GM12864 (cell line): ENCODE measurements around the gene PDXP.

Source experiments
- DNase-seq: peaks from one replicate; pipeline ENCODE4 v3.0.0-alpha.2; 2011; ENCODE audit warnings: low read depth
- H3K4me3 ChIP-seq: 2 replicates; pipeline ENCODE4 v1.5.1; 2011; ENCODE audit warnings: mild to moderate bottlenecking, low read depth, low read length, control low read depth
- TF ChIP-seq, protein P1 (sequence below): IDR thresholded peaks from 2 replicates; pipeline ENCODE4 v1.5.1; 2011; ENCODE audit warnings: low read depth, mild to moderate bottlenecking, moderate library complexity, low read length, control low read depth, inconsistent platforms; ENCODE audit errors: missing control alignments

Gene PDXP

DNA sequence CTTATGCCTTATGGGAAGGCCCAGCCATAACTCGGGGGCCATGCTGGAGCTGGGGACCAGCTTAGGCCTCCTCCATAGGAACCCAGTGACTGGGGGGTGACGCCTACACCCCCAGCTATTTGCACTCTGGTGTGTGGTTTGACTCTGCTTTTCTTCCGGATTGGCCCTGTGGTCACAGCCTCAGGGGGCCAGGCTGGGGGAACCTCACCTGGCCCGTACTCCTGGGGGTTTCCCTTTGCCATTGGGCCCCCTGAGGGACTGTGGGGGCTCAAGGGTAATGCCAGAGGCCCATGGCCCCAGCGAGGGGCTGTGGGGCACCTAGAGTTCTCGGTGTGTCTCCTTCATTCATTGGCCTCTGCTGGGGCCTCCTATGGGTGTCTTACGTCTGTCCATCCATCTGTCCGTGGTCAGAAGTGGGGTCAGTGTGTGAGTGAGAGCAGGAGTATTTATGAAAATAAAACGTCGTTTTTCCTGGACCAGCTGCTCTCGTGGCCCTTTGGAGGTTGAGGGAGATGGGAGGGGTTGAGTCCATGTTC is 25.4 kb upstream of the PDXP start:
- H3K4me3 ChIP-seq = no peak overlapping the region

GRCh38 chr22:37633625-37634416 is 24.7 kb upstream of the PDXP start:
- TF ChIP-seq, protein P1, sequence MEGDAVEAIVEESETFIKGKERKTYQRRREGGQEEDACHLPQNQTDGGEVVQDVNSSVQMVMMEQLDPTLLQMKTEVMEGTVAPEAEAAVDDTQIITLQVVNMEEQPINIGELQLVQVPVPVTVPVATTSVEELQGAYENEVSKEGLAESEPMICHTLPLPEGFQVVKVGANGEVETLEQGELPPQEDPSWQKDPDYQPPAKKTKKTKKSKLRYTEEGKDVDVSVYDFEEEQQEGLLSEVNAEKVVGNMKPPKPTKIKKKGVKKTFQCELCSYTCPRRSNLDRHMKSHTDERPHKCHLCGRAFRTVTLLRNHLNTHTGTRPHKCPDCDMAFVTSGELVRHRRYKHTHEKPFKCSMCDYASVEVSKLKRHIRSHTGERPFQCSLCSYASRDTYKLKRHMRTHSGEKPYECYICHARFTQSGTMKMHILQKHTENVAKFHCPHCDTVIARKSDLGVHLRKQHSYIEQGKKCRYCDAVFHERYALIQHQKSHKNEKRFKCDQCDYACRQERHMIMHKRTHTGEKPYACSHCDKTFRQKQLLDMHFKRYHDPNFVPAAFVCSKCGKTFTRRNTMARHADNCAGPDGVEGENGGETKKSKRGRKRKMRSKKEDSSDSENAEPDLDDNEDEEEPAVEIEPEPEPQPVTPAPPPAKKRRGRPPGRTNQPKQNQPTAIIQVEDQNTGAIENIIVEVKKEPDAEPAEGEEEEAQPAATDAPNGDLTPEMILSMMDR = no peak
- DNase-seq = peak; percentile 59
- peak overlapping the region; percentile 30 for H3K4me3 ChIP-seq

More for the DNA sequence above, 25.4 kb upstream of the PDXP start:
- peak; percentile 72 for DNase-seq
- TF ChIP-seq, protein P1 = no peak

GRCh38 chr22:37634417-37634924 is 24.1 kb upstream of the PDXP start:
- no peak for DNase-seq
- peak overlapping the region; percentile 30 for H3K4me3 ChIP-seq
- TF ChIP-seq, protein P1 = peak; percentile 58

- DNase-seq = no peak
- H3K4me3 ChIP-seq = no peak overlapping the region; the same call in 1 of the 2 replicates
- TF ChIP-seq, protein P1 = no peak
These were observed 23.4 kb upstream of the PDXP start for GRCh38 chr22:37635157-37635556.

DNA sequence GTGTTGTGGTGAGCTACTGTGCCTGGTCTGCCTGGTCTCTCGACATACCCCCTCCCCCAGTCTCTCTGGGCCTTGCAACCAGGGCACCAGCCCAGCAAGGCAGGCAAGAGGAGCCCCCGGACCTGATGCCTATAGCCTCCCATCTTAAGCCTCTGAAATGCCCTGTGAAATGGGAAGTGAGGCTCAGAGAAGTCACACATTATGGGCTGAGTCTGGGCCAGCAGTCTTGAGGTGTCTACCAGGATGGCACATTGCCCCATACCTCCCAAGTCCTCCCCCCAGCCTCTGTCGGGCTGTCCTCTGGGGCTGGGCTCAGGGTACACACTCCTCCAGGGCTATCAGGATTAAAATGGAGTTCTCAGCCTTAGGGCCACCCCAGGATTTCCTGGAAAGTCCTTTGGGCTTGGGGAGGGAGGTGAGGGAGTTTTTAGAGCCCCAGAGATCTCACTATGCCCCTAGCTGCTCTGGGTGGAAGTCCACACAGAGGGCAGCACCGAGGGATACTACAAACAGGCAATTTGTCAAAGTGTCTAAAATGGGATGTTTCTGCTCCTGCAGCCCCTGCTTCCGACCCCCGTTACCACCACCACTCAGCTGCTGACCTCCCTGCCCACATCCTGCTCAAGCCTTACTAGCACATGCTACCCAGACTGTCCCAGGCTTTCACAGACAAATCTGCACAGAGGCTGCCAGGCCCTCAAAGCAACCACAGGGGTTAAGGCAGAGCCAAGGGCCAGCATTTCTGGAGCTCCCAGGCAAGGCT is 22.2 kb upstream of the PDXP start:
- TF ChIP-seq, protein P1 = peak; percentile 20
- no peak for DNase-seq
- H3K4me3 ChIP-seq = no peak overlapping the region

DNA sequence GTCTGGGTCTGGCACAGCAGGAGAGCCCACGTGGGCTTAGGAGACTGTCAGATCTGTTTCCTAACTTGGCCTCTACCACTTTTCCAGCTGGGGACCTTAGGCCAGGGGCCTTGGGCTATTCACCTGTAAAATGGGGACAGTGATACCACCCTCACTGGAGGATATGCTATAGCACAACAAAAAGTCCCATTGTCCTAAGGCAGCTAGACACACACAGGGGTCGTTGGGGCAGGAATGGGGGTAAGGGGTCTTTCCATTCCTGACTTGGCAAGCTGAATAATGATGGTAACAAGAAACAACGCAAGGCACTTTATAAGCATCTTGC is 21.6 kb upstream of the PDXP start:
- no peak overlapping the region for H3K4me3 ChIP-seq
- TF ChIP-seq, protein P1 = no peak

More for the DNA sequence above, 21.6 kb upstream of the PDXP start:
- DNase-seq = no peak
